ENCODE measurements around the gene DMRT1.

DMRT1 gene

GRCh38 chr9:922731-923130, 81.2 kb downstream of the DMRT1 start:
- DNase-seq (ENCODE audit: low read depth), result no peak

GRCh38 chr9:926976-927375, 85.5 kb downstream of the DMRT1 start:
- DNase-seq (ENCODE audit: low read depth), result no peak

GRCh38 chr9:928363-929042, 87.0 kb downstream of the DMRT1 start:
- no peak for DNase-seq (ENCODE audit: low read depth)

DNA sequence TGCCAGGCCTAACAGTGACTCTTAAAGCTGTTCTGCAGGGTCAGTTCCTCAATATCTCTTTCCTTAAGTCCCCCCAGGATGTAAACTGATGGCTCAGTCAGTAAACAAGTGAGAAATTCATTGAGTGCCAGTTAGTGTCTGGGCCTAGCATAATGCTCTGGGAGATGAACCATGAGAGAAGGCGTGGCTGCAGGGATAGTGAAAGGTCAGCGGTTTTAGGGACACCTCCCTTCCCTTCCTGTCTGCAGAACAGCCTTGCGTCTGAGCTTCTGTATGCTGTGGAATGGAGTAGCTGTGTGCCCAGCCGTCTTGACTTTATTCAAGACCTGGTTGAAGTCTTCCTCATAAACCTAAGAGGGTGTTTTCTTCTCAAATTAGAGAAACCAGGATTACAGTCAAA, 88.2 kb downstream of the DMRT1 start:
- no peak for DNase-seq (ENCODE audit: low read depth)

DNA sequence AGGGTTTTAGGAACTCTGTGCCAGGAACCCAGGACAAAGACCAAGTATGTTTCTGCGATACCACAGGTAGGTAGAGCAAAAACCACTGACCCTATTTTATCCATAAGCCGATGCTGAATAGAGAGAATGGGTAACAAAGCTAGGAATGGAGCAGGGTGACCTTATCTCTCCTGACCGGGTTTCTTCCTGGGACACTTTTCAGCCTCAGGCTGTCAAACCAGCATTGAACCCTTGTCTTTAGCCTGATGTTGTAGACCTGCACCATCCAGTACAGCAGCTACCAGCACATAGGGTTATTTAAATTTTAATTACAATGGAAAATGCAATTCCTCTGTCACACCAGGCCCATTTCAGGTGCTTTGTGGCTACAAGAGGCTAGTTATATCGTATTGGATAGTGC, 91.9 kb downstream of the DMRT1 start:
- DNase-seq (ENCODE audit: low read depth), result no peak

- no peak for DNase-seq (ENCODE audit: low read depth)
Observed at GRCh38 chr9:935348-935965, 94.0 kb downstream of the DMRT1 start.

DNA sequence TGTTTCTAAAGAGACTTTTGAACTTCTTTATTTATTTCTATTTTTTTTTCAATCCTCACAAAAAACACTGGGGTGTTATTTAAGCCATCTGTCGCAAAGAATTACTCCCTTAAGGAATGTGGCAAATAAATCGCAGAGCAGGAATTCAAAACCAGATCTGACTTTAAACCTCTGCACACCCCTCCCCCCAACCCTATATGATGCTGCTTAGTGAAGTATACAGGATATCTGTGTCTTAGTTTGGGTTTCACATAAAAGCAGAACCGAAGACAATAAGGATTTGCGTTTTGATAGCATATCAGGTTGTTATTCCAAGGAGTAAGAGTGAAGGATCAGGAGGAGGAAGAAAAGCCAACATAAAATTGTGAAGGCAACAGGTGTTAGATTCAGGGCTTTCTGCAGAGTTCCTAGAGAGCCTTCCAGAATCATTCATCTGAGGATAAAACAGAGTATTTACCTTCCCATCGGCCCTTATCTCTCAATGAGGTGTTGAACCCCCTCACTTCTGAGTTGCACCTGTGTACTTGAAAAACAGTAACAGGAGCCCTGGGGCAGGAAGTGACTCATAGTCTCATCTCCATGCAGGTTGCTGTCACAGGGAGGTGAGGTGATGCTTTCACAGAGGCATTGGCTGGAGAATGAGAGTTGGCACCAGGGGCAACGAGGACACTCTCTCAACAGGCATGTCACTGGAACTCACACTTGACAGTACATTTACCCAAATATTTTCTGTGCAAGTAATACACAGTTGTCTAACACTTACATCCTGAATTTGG, 101.5 kb downstream of the DMRT1 start:
- DNase-seq (ENCODE audit: low read depth), result no peak

DNA sequence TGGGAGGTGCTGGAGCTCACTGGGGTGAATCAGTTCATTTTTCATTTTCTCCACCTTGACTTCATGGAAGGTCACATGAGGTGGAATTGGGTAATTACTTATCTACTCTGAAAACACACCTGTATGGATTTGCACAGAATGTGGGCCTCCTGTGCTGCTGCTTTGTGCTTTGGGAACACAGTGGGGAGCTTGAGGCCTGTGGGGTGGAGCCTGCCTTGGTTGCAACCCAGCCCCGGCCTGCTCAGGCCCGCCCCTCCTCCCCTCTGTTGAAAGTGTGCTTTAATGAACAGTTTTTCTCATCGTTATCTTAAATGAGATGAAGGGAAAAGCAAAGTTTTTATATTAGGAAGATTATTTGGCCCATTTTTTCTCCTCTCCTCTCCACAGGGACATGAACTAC, 106.5 kb downstream of the DMRT1 start:
- DNase-seq (ENCODE audit: low read depth), result no peak

GRCh38 chr9:948497-948896, 107.0 kb downstream of the DMRT1 start:
- no peak for DNase-seq (ENCODE audit: low read depth)

DNA sequence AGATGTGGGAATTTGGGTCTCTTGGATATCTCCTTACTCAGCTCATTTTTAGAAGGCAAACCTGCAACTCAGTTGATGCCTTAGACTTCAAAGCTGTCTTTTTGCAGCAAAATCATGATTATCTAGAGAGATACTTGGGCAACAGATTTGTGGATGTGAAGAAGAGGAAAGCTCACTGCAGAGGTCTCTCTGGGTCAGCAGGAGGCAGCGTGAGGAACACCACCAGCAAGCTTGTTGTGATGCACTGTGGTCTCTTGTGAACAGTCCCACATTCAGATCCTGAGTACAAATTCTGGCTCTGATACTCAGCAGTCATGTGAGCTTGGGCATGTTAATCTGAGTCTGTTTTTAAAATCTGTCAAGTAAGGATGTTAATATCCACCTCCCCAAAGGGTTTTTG, 108.6 kb downstream of the DMRT1 start:
- DNase-seq (ENCODE audit: low read depth), result no peak

DNA sequence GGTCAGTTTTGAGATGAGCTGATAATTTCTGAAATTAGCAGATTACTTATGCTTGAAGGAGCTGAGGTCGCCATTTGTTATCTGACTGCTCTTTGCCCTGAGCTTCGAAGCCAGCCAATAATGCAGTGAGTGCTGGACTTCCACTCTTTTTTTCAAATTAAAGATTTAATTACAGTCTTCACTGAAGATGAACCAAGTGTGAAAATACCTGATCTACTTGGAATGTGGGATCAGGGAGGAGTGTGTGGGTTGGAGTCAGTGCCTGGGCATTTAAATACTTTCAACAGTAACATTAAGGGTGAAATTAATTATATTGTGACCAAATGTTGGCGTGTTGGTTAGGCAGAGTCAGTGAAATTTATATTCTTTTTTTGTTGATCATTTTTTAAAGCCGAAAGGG, 111.0 kb downstream of the DMRT1 start:
- no peak for DNase-seq (ENCODE audit: low read depth)

- no peak for DNase-seq (ENCODE audit: low read depth)
Observed at GRCh38 chr9:959105-959504, 117.6 kb downstream of the DMRT1 start.

- no peak for DNase-seq (ENCODE audit: low read depth)
Observed at GRCh38 chr9:959914-960313, 118.4 kb downstream of the DMRT1 start.

DNA sequence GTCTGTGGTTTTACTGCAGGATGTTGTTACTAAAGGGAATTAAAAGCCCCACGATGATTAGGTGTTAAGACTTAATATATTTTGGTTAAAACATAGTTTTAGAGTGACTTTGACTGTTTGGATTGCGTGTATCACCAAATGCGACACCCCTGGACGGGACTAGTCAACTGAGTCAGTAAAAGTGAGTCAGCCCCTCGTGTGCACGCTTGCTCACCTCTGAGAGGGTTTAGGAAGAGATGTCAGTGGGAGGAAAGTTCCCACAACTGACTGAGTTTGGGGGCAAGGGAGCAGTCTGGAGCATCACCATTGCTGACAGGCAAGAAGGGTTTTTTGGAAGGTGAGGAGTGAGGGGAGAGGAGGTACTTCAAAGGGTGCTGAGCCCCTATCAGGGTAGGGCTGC, 120.5 kb downstream of the DMRT1 start:
- no peak for DNase-seq (ENCODE audit: low read depth)

DNA sequence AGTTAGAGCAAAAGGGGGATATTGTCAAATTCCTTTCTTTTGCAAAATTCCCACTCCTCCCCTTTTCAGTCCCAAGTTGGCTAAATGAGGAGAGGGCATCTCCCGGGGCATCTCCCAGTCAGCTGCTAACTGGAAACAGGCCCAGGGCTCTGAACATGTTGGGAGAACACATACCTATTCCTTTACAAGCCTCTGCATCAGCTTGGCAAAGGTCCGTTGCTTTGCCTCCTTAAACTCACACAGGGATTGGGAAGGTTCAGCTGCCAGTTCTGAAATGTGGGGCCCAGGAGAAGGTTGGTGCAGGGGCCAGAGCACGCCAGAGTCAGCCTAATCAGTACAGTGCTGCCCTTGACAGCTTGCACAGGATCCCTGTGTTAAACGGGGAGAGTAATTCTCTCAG, 124.0 kb downstream of the DMRT1 start:
- no peak for DNase-seq (ENCODE audit: low read depth)

- no peak for DNase-seq (ENCODE audit: low read depth)
Observed at GRCh38 chr9:966870-967269, 125.4 kb downstream of the DMRT1 start.

DNA sequence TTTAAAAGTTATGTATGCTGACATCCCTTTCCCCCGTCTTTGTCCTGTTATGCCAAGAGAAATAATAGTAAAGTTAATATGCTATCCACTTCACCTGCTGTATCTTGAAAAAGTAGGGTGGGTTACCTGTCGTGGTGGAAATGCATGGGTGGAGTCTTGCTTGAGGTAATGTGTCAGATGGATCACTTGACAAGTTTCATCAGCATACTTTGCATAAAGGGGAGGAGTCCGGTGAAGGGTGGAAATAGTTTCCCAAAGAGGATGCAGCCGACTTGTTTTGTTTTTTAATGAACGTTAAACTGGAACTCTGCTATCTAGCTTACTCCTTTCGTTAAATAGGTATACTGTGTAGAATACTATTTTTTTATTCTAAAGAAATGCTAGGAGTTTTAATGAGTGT, 125.9 kb downstream of the DMRT1 start:
- DNase-seq (ENCODE audit: low read depth), result no peak

GRCh38 chr9:967903-968641, 126.6 kb downstream of the DMRT1 start:
- no peak for DNase-seq (ENCODE audit: low read depth)

DNA sequence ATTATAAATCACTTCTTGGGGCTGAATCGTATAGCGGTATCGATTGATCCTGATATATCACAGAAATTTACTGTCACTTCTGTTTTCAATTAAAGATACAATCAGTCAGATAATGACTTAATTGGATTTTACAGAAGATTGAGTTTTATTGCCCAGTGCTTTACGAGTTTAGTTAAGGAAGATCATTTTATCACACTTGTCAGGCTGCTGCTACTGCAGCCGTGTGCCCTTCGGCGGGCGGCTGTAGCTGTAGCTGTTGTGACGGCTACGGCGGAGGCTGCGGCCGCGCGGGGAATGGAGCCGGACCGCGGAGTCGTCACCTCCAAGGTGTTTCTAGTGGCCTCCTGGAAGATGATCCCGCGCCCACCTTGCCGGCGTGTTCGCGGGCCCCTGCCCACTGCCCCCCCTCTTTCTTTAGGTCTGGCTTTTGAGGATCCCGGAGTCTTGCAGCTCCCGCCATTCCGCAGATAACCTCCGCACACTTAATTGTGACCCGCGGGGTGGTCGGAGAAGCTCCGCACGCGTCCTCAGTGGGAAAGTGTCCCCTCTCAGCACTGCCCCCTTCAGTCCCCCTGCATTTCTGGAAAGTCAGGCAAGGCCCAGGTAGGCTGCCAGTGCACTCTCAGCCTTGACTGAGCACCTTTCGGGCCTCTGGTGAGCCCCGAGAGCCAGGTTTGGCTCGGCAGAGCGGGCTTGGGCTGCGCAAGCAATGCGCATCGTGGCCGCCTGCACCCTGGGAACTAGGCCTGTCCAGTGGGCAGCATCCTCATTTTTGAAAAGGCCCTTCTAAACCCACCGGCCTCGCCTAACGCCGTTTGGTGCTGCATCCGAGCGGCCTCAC, 128.0 kb downstream of the DMRT1 start:
- DNase-seq (ENCODE audit: low read depth), result no peak

DNA sequence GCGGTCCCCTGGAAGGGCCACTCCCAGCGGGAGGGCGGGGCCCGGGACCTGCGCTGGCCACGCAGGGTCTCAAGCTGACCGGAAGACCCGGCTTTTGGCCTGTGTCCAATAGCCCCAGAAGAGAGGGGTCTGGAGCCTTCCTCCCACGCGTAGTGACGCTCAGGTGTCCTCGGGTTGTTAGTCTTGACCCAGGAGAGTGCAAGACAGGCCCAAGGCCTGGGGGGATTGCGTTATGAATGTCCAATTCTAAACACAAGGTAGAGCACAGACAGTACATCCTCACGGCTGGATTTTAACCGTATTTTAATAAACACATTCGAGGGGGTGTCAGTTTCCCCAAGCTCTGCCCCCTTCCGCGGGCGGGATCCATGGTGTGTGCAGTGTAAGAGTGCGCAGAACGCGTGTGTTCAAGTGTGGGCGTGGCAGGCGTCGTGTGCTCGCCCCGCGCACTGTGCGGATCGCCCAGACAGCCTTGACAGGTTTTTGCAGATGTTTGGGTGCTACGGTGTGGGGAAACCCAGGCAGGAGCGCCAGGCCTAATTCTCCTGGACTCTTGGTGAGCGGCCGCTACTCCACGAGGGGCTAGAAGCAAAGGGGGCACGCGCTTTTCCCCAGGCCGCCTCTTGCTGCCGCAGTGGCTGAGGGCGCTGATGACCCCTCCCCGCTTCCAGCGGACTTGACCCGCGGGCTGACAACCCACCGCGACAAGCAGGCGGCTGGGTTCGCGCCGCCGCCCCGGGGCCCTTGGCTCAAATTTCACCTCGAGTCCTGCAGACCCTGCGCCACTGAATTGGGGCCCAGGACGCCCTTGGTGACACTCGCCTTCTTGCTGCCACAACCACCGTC, 128.9 kb downstream of the DMRT1 start:
- DNase-seq (ENCODE audit: low read depth), result no peak
